Left lung (tissue), 10 donors: ENCODE measurements around the gene PPFIA3. TPM values are rescaled to one million over a fixed set of nuclear protein-coding genes. Genes with fewer than 3 reads are reported as not detected.

Source experiments
- ATAC-seq: fragments of 200-7000 bp; cut with Tn5 transposase; one replicate; pipeline ENCODE4 v1.9.1; 2020; ENCODE audit warnings: moderate library complexity
- DNase-seq, 4 donors: peaks; one replicate each; pipeline ENCODE4 v3.0.0-alpha.2; 2013 to 2020
- H3K27ac ChIP-seq, 2 donors: fragments of 200-600 bp; sonication (generic) in 1 of 2; one replicate each; pipeline versions ENCODE4 v1.5.0 to v1.8.0; 2020 to 2021
- H3K27me3 ChIP-seq, 2 donors: fragments of 200-600 bp; sonication (generic) in 1 of 2; one replicate each; pipeline versions ENCODE4 v1.5.0 to v1.8.0; 2020 to 2021
- H3K36me3 ChIP-seq, 2 donors: fragments of 200-600 bp; sonication (generic) in 1 of 2; one replicate each; pipeline versions ENCODE4 v1.5.0 to v1.8.0; 2020 to 2021
- H3K4me1 ChIP-seq, 2 donors: fragments of 200-600 bp; one replicate each; pipeline ENCODE4 v1.8.0; 2021
- H3K4me3 ChIP-seq, 2 donors: fragments of 200-600 bp; sonication (generic) in 1 of 2; one replicate each; pipeline versions ENCODE4 v1.5.0 to v1.8.0; 2020 to 2021; ENCODE audit warnings: mild to moderate bottlenecking in 1 of 2
- H3K9me3 ChIP-seq, 2 donors: fragments of 200-600 bp; sonication (generic) in 1 of 2; one replicate each; pipeline versions ENCODE4 v1.5.0 to v1.8.0; 2020 to 2021
- CTCF ChIP-seq, 2 donors: fragments of 200-600 bp; sonication (generic) in 1 of 2; IDR thresholded peaks; one replicate each; pipeline versions ENCODE4 v1.5.0 to v1.8.0; 2021; ENCODE audit warnings: antibody characterized with exemption in 2 of 2
- intact Hi-C, 2 donors: fragments of 100-400 bp; cut with DNase I; formaldehyde crosslinking; loops; one replicate each; pipeline versions ENCODE4 v1.11.2 to v1.14.2; 2022
- polyA plus RNA-seq, 6 donors: library from polyadenylated mRNA; unstranded; fragments of 120-200 nt; gene quantifications; one replicate each; pipeline ENCODE4 v1.2.1, GENCODE V29; 2013; ENCODE audit not compliant: insufficient read length in 6 of 6
- total RNA-seq, 2 donors: library from RNA; stranded (reverse); fragmentation: NEBNext Ultra II Directional; extraction: Animal tissue kit (Norgen Biotek cat#: 25700); gene quantifications; one replicate each; pipeline ENCODE4 v1.2.1, GENCODE V29; 2021
- donor health status: DM: no; HTN: yes; CAD: no.
- donor health status: DM: no; HTN: no; CAD: no.

PPFIA3 gene
- total and polyA plus RNA-seq, 8 donors = 5.9 to 9.9 (median 7.6) TPM

- H3K27me3 ChIP-seq = no peaks in the 10 kb centered on the region
- ATAC-seq (no peak), DNase-seq (no peak)
- TF ChIP-seq CTCF (IDR thresholded peaks at IDR 0.05) = no peak
- H3K36me3 ChIP-seq = peaks cover 5 to 100% of the 10 kb centered on the region in 2 donors
- no peak overlapping the region for H3K27ac ChIP-seq
- intact Hi-C loops = loop anchor here in 1 of 2 donors (10.0 kb wide), 1 partner anchor 102 kb away; no protein-coding TSS in a partner anchor
- H3K9me3 ChIP-seq = no peaks in the 10 kb centered on the region
- H3K4me1 ChIP-seq = no peaks in the 10 kb centered on the region
- no peak overlapping the region for H3K4me3 ChIP-seq
Observed at GRCh38 chr19:49102303-49102702, 17.0 kb upstream of the PPFIA3 start.

GRCh38 chr19:49103331-49104085 is 15.8 kb upstream of the PPFIA3 start:
- no peaks in the 10 kb centered on the region for H3K4me1 ChIP-seq
- peaks cover 3 to 100% of the 10 kb centered on the region in 2 donors for H3K36me3 ChIP-seq
- DNase-seq (peak in 1 of 4 donors; percentile 68), ATAC-seq (no peak)
- no peak for TF ChIP-seq CTCF (IDR thresholded peaks at IDR 0.05)
- intact Hi-C loops = loop anchor here in 1 of 2 donors (10.0 kb wide), 1 partner anchor 101 kb away; no protein-coding TSS in a partner anchor
- no peaks in the 10 kb centered on the region for H3K9me3 ChIP-seq
- H3K27me3 ChIP-seq = no peaks in the 10 kb centered on the region
- no peak overlapping the region for H3K4me3 ChIP-seq
- H3K27ac ChIP-seq = no peak overlapping the region

GRCh38 chr19:49104229-49104864 is 15.0 kb upstream of the PPFIA3 start:
- no peak overlapping the region for H3K27ac ChIP-seq
- peaks cover 0 to 100% of the 10 kb centered on the region in 2 donors for H3K36me3 ChIP-seq
- no peak for TF ChIP-seq CTCF (IDR thresholded peaks at IDR 0.05)
- H3K9me3 ChIP-seq = no peaks in the 10 kb centered on the region
- intact Hi-C loops = loop anchor here in 1 of 2 donors (10.0 kb wide), 1 partner anchor 100 kb away; no protein-coding TSS in a partner anchor
- no peaks in the 10 kb centered on the region for H3K4me1 ChIP-seq
- H3K27me3 ChIP-seq = no peaks in the 10 kb centered on the region
- DNase-seq = peak in 1 of 4 donors; percentile 71
- no peak overlapping the region for H3K4me3 ChIP-seq
- no peak for ATAC-seq

GRCh38 chr19:49106648-49107135 is 12.7 kb upstream of the PPFIA3 start:
- H3K4me1 ChIP-seq = no peaks in the 10 kb centered on the region
- intact Hi-C loops = loop anchor here in 1 of 2 donors (10.0 kb wide), 1 partner anchor 98 kb away; no protein-coding TSS in a partner anchor
- H3K27me3 ChIP-seq = no peaks in the 10 kb centered on the region
- H3K27ac ChIP-seq = no peak overlapping the region
- peak; percentile 55 to 76 for TF ChIP-seq CTCF (IDR thresholded peaks at IDR 0.05)
- peaks cover 0 to 77% of the 10 kb centered on the region in 2 donors for H3K36me3 ChIP-seq
- H3K4me3 ChIP-seq = no peak overlapping the region
- DNase-seq (peak in 1 of 4 donors; percentile 84), ATAC-seq (peak; percentile 59)
- H3K9me3 ChIP-seq = no peaks in the 10 kb centered on the region
